ENCODE data around the gene GPR12.

GRCh38 chr13:26784704-26785639 is 24.4 kb upstream of the GPR12 start:
- TF ChIP-seq POLR2AphosphoS5 (IDR thresholded peaks at IDR 0.05) (no peak), CTCF (IDR thresholded peaks at IDR 0.05) (no peak)
